Activated T-helper 1 cell treated with anti-CD3 and anti-CD28 coated beads, Interleukin-12 subunit alpha, Interleukin-12 subunit beta, Interleukin-2, Interleukin-4 antibody, amounts not matched to agents 30 ng/mL and 10 ng/mL and 1 ng/mL, durations not matched to agents 14 hours and 24 hours and 36 hours (primary cell): Measurements from ENCODE around the gene GART. TPM values are rescaled to one million over a fixed set of nuclear protein-coding genes. Genes with fewer than 3 reads are reported as not detected.

Experiments
- DNase-seq: peaks from one replicate; pipeline ENCODE4 v3.0.0; 2021; ENCODE audit warnings: low spot score
- H3K27ac Mint-ChIP-seq: one replicate; pipeline ENCODE4 v1.8.0; 2021; ENCODE audit warnings: mild to moderate bottlenecking, mixed read lengths
- H3K27me3 Mint-ChIP-seq: one replicate; pipeline ENCODE4 v1.8.0; 2022; ENCODE audit warnings: mild to moderate bottlenecking, moderate library complexity, mixed read lengths; ENCODE audit not compliant: insufficient read depth
- H3K36me3 Mint-ChIP-seq: one replicate; pipeline ENCODE4 v1.8.0; 2021; ENCODE audit warnings: low read depth, mixed read lengths
- H3K4me1 Mint-ChIP-seq: one replicate; pipeline ENCODE4 v1.8.0; 2021; ENCODE audit warnings: low read depth, mixed read lengths
- H3K4me3 Mint-ChIP-seq: one replicate; pipeline ENCODE4 v1.8.0; 2021; ENCODE audit warnings: mild to moderate bottlenecking, moderate library complexity, mixed read lengths
- H3K9me3 Mint-ChIP-seq: one replicate; pipeline ENCODE4 v1.8.0; 2021; ENCODE audit warnings: mixed read lengths
- intact Hi-C: fragments of 100-400 bp; cut with micrococcal nuclease; formaldehyde crosslinking; loops from one replicate; pipeline ENCODE4 v1.15.1; 2024
- total RNA-seq: library from RNA; stranded (reverse); gene quantifications from 2 replicates; pipeline ENCODE4 v1.2.3, GENCODE V29; 2022

The GART gene
- total RNA-seq, 1 donor from 2014 or later, result 210 TPM

DNA sequence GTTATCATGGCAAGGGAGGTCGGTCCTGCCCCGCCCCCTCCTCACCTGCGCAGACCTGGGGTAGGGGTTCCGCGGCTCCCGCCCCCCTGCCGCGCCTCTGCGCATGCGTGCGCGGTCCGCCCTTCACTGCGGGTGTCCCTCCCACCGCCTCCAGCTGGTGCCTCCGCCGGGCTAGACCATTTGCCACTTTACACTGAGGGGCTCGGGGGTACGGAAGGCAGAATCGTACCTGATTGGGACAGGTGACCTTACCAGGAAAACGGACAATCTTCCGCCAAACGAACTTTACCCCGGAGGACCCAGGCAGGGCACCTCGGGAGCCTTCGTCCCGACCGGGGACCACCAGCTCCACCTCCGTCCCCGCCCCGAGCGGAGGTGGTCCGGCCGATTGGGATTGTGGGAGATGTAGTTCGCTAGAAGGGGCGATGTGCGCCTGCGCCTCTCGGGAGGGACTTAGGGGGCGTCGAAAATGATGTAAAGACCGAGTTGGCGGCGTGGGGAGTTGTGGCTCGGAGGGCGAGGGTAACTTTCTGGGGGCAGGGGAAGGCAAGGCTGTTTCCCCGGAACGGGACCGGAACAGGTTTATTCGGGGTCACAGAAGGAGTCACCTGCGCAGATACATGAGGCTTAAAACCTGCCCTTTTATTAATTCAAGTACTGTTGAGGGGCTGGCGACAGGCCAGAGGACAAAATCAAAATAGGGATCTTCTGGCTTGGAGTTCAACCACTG is 50.4 kb downstream of the GART start, which contains the start of gene DNAJC28:
Gene DNAJC28, minus strand, starts transcription at position 344 of the 730 bp plus-strand sequence. CDS start 2,323 bp downstream, outside the sequence.
- intact Hi-C loops, result loop anchor here (1.0 kb wide), 5 partner anchors 11 to 150 kb away; partner anchors contain the start of genes CRYZL1, DONSON and GART
- no peaks in the 10 kb centered on the region for H3K9me3 Mint-ChIP-seq
- peak within 1 kb of the TSS; percentile 74 for H3K27ac Mint-ChIP-seq
- H3K4me1 Mint-ChIP-seq, result peaks cover 11% of the 10 kb centered on the region
- peak within 1 kb of the TSS; percentile 84 for H3K4me3 Mint-ChIP-seq
- H3K36me3 Mint-ChIP-seq, result no peaks in the 10 kb centered on the region
- peak; percentile 91 for DNase-seq
- H3K27me3 Mint-ChIP-seq, result peaks cover 12% of the 10 kb centered on the region

DNA sequence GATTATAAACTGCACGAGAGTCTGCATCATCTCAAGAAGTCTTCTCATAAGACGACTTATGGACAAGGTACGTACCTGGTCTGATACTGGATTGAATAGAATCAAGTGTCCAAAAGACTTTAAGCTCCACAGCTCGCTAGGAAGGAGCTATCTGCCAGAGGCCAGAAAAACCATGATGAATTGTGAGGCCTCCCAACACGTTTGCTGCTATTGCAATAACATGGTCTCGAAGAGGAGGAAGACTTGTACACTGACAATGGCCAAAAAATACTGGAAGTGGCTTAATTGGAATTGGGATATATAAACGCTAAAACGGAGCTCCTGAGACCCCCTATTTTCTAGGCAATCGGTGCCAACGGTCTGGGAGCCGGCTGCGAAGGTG is 50.9 kb downstream of the GART start:
- H3K36me3 Mint-ChIP-seq, result no peaks in the 10 kb centered on the region
- H3K27me3 Mint-ChIP-seq, result peaks cover 12% of the 10 kb centered on the region
- H3K4me1 Mint-ChIP-seq, result peaks cover 11% of the 10 kb centered on the region
- no peak for DNase-seq
- intact Hi-C loops, result loop anchor here (1.0 kb wide), 5 partner anchors 11 to 150 kb away; partner anchors contain the start of genes CRYZL1, DONSON and GART
- H3K9me3 Mint-ChIP-seq, result no peaks in the 10 kb centered on the region
- peak overlapping the region; percentile 84 for H3K4me3 Mint-ChIP-seq
- peak overlapping the region; percentile 74 for H3K27ac Mint-ChIP-seq

GRCh38 chr21:33488936-33489335 is 53.0 kb downstream of the GART start:
- no peak for DNase-seq
- H3K4me1 Mint-ChIP-seq, result peaks cover 11% of the 10 kb centered on the region
- no peaks in the 10 kb centered on the region for H3K36me3 Mint-ChIP-seq
- no peaks in the 10 kb centered on the region for H3K9me3 Mint-ChIP-seq
- peaks cover 6% of the 10 kb centered on the region for H3K27me3 Mint-ChIP-seq
- H3K4me3 Mint-ChIP-seq, result no peak overlapping the region
- H3K27ac Mint-ChIP-seq, result no peak overlapping the region
- intact Hi-C loops, result no loop called here

- Mint-ChIP-seq H3K27ac (no peak overlapping the region), H3K9me3 (no peaks in the 10 kb centered on the region), H3K27me3 (peaks cover 7% of the 10 kb centered on the region), H3K4me3 (no peak overlapping the region), H3K36me3 (no peaks in the 10 kb centered on the region), H3K4me1 (peaks cover 11% of the 10 kb centered on the region)
- intact Hi-C loops, result no loop called here
- no peak for DNase-seq
These were observed 53.9 kb downstream of the GART start for GRCh38 chr21:33487996-33488395.

DNA sequence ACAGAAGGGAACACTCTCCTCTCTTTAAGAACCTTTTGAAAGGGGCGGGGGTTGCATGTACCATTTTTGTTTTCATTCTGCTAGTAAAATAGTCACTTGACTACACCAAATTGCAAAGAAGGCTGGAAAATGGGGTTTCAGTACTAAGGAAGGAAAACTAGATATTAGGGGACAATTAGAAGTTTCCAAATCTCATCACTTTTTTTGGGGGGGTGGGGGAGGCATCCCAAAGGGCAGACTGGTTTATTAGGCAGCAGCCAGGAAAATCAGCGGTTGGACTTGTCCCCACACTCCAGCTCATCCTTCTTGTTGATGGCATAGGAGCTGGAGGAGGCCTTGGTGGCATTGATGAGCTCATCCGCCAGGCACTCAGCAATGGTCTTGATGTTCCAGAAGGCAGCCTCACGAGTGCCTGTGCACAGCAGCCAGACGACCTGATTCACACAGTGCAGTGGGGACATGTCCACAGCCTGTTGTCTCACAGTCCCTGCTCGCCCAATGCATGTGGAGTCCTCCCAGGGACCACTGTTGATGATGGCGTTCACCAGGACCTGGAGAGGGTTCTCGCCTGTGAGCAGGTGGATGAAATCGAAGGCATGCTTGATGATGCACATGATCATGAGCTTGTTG is 60.5 kb downstream of the GART start:
- no peaks in the 10 kb centered on the region for H3K36me3 Mint-ChIP-seq
- peak overlapping the region; percentile 88 for H3K4me3 Mint-ChIP-seq
- H3K27ac Mint-ChIP-seq, result no peak overlapping the region
- intact Hi-C loops, result loop anchor here (2.0 kb wide), 1 partner anchor 33 kb away; no protein-coding TSS in a partner anchor
- H3K4me1 Mint-ChIP-seq, result peaks cover 23% of the 10 kb centered on the region
- H3K9me3 Mint-ChIP-seq, result no peaks in the 10 kb centered on the region
- DNase-seq, result no peak
- peaks cover 6% of the 10 kb centered on the region for H3K27me3 Mint-ChIP-seq

- peaks cover 23% of the 10 kb centered on the region for H3K4me1 Mint-ChIP-seq
- H3K27ac Mint-ChIP-seq, result peak overlapping the region; percentile 83
- H3K36me3 Mint-ChIP-seq, result no peaks in the 10 kb centered on the region
- no peak for DNase-seq
- peak overlapping the region; percentile 88 for H3K4me3 Mint-ChIP-seq
- intact Hi-C loops, result loop anchor here (1.0 to 2.0 kb wide), 5 partner anchors 11 to 708 kb away; partner anchors contain the start of genes DNAJC28 and GART
- H3K9me3 Mint-ChIP-seq, result no peaks in the 10 kb centered on the region
- peaks cover 6% of the 10 kb centered on the region for H3K27me3 Mint-ChIP-seq
These were observed 61.3 kb downstream of the GART start for GRCh38 chr21:33480481-33481103.

GRCh38 chr21:33479679-33480480 is 62.0 kb downstream of the GART start, which contains the start of gene TMEM50B:
TMEM50B (minus strand) TSS chr21:33479974; CDS start chr21:33468885, 11,089 bp downstream.
- Mint-ChIP-seq H3K4me1 (peaks cover 23% of the 10 kb centered on the region), H3K4me3 (peak within 1 kb of the TSS; percentile 88), H3K9me3 (no peaks in the 10 kb centered on the region), H3K27ac (peak within 1 kb of the TSS; percentile 84), H3K36me3 (no peaks in the 10 kb centered on the region), H3K27me3 (peaks cover 6% of the 10 kb centered on the region)
- DNase-seq, result peak; percentile 93
- intact Hi-C loops, result loop anchor here (1.0 to 2.0 kb wide), 9 partner anchors 11 to 752 kb away; partner anchors contain the start of genes DNAJC28, DONSON, GART and ITSN1

- Mint-ChIP-seq H3K4me1 (peaks cover 23% of the 10 kb centered on the region), H3K4me3 (peak overlapping the region; percentile 82), H3K27ac (peak overlapping the region; percentile 84), H3K36me3 (no peaks in the 10 kb centered on the region), H3K9me3 (no peaks in the 10 kb centered on the region), H3K27me3 (peaks cover 5% of the 10 kb centered on the region)
- peak; percentile 16 for DNase-seq
- intact Hi-C loops, result loop anchor here (1.0 to 2.0 kb wide), 4 partner anchors 96 to 751 kb away; partner anchors contain the start of genes DONSON, ITSN1 and SYNJ1
These were observed 62.8 kb downstream of the GART start for GRCh38 chr21:33478935-33479678.

DNA sequence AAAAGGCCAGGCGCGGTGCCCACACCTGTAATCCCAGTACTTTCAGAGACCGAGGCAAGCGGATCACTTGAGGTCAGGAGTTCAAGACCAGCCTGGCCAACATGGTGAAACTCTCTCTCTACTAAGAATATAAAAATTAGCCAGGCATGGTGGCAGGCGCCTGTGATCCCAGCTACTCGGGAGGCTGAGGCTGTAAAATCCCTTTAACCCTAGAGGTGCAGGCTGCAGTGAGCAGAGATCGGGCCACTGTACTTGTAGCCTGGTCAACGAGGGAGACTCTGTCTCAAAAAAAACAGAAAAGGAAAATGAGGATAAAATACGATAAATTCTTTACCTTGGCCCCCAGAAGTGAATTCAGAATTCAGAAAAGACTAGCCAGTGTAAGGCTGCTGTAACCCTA is 63.7 kb downstream of the GART start:
- intact Hi-C loops, result loop anchor here (2.0 kb wide), 1 partner anchor 111 kb away; the partner anchor contains the start of gene DONSON
- H3K9me3 Mint-ChIP-seq, result no peaks in the 10 kb centered on the region

DNA sequence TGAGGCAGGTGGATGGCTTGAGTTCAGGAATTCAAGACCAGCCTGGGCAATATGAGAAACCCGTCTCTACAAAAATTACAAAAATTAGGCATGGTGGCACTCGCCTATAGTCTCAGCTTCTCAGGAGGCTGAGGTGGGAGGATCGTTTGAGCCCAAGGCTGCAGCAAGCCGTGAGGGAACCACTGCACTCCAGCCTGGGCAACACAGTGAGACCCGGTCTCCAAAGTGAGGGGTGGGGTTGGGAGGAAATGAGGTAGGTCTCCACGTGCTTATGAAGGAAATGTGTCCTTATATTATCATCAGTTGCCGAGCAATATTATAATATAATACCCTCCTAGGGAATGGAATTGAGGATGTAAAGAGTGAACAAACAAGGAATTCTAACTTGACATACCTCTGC is 64.9 kb downstream of the GART start:
- no peaks in the 10 kb centered on the region for H3K9me3 Mint-ChIP-seq
- intact Hi-C loops, result no loop called here
- peak overlapping the region; percentile 39 for H3K4me3 Mint-ChIP-seq
- no peaks in the 10 kb centered on the region for H3K36me3 Mint-ChIP-seq
- no peak for DNase-seq
- no peak overlapping the region for H3K27ac Mint-ChIP-seq
- peaks cover 26% of the 10 kb centered on the region for H3K4me1 Mint-ChIP-seq
- H3K27me3 Mint-ChIP-seq, result no peaks in the 10 kb centered on the region

More for the DNA sequence above, 63.7 kb downstream of the GART start:
- Mint-ChIP-seq H3K4me1 (peaks cover 26% of the 10 kb centered on the region), H3K36me3 (no peaks in the 10 kb centered on the region), H3K27ac (peak overlapping the region; percentile 84), H3K4me3 (peak overlapping the region; percentile 82), H3K27me3 (peaks cover 3% of the 10 kb centered on the region)
- DNase-seq, result no peak

DNA sequence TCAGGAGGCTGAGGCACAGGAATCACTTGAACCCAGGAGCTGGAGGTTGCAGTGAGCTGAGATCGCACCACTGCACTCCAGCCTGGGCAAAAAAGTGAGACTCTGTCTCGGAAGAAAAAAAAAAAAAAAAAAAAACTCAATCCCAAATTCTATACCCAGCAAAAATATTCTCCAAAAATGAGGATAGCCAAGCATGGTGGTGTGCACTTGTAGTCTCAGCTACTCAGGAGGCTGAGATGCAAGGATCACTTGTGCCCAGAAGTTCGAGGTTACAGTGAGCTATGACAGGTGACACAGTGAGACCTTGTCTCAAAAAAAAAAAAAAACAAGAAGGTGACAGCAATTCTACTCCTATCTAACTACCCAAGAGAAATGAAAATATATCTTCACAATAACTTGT is 68.6 kb downstream of the GART start:
- H3K27ac Mint-ChIP-seq, result no peak overlapping the region
- H3K36me3 Mint-ChIP-seq, result no peaks in the 10 kb centered on the region
- DNase-seq, result no peak
- H3K27me3 Mint-ChIP-seq, result no peaks in the 10 kb centered on the region
- intact Hi-C loops, result no loop called here
- H3K4me3 Mint-ChIP-seq, result no peak overlapping the region
- H3K9me3 Mint-ChIP-seq, result no peaks in the 10 kb centered on the region
- peaks cover 12% of the 10 kb centered on the region for H3K4me1 Mint-ChIP-seq
